Ishikawa (cell line): Measurements from ENCODE around the gene ARID5B.

Experiments
- CEBPB ChIP-seq: IDR thresholded peaks from 2 replicates; pipeline ENCODE4 v1.6.1; 2012
- CREB1 ChIP-seq: IDR thresholded peaks from 2 replicates; pipeline ENCODE4 v1.6.1; 2012; ENCODE audit warnings: low read depth
- EGR1 ChIP-seq: IDR thresholded peaks from 2 replicates; pipeline ENCODE4 v1.6.1; 2012
- EP300 ChIP-seq: IDR thresholded peaks from 2 replicates; pipeline ENCODE4 v1.6.1; 2012; ENCODE audit warnings: borderline replicate concordance
- FOXM1 ChIP-seq: IDR thresholded peaks from 2 replicates; pipeline ENCODE4 v1.6.1; 2012; ENCODE audit warnings: low read depth, borderline replicate concordance
- MAX ChIP-seq: IDR thresholded peaks from 2 replicates; pipeline ENCODE4 v1.6.1; 2012
- RAD21 ChIP-seq: IDR thresholded peaks from 2 replicates; pipeline ENCODE4 v1.6.1; 2012; ENCODE audit warnings: low read depth
- REST ChIP-seq: IDR thresholded peaks from 2 replicates; pipeline ENCODE4 v1.6.1; 2012; ENCODE audit warnings: low read depth, mild to moderate bottlenecking
- TAF1 ChIP-seq: IDR thresholded peaks from 2 replicates; pipeline ENCODE4 v1.6.1; 2012; ENCODE audit warnings: low read depth, mild to moderate bottlenecking
- TEAD4 ChIP-seq: IDR thresholded peaks from 2 replicates; pipeline ENCODE4 v1.6.1; 2012
- YY1 ChIP-seq: IDR thresholded peaks from 2 replicates; pipeline ENCODE4 v1.6.1; 2012; ENCODE audit warnings: low read depth
- TF ChIP-seq, protein P1 (sequence below): IDR thresholded peaks from 2 replicates; pipeline ENCODE4 v1.6.1; 2012

DNA sequence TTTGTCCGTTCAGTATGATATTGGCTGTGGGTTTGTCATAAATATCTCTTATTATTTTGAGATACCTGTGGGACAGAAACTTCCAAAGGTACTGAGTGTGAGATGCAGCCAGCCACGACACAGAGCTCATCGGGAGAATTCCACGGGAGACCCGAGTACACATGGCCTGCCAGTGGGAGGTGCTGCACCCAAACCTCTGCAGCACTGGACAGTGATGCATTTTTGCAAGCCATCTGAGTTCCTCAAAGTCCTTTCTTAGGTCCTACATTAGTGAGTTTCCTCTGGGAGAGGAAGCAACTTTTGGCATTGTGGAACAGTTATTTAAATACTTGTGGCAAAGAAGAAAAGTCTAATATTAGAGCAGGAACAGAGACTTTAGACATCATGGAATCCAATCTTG is 77.5 kb downstream of the ARID5B start:
- TF ChIP-seq EP300 (no peak), CEBPB (no peak), MAX (no peak), EGR1 (no peak), YY1 (no peak), TAF1 (no peak), RAD21 (peak; percentile 13; the same call in 1 of the 2 replicates), CREB1 (no peak), TEAD4 (no peak), REST (no peak), FOXM1 (no peak)
- TF ChIP-seq, protein P1, sequence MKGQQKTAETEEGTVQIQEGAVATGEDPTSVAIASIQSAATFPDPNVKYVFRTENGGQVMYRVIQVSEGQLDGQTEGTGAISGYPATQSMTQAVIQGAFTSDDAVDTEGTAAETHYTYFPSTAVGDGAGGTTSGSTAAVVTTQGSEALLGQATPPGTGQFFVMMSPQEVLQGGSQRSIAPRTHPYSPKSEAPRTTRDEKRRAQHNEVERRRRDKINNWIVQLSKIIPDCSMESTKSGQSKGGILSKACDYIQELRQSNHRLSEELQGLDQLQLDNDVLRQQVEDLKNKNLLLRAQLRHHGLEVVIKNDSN = no peak
